Thyroid gland (tissue), 4 donors: ENCODE results near the gene HS6ST3.

Source experiments
- POLR2A ChIP-seq, 2 donors: fragments of 450-650 bp; IDR thresholded peaks; one replicate each; pipeline ENCODE4 v1.6.1; 2017; ENCODE audit warnings: antibody characterized with exemption in 2 of 2, mild to moderate bottlenecking in 2 of 2, moderate library complexity in 1 of 2
- TF ChIP-seq, protein P1 (sequence below), 6 experiments: fragments of 200-600 bp in 3 of 6; fragments of 450-650 bp in 3 of 6; sonication (generic) in 3 of 6; IDR thresholded peaks; one replicate each; pipeline ENCODE4 v1.5.1; 2016 to 2019; ENCODE audit warnings: antibody characterized with exemption in 6 of 6, mild to moderate bottlenecking in 2 of 6, inconsistent platforms in 1 of 6, moderate library complexity in 1 of 6

DNA sequence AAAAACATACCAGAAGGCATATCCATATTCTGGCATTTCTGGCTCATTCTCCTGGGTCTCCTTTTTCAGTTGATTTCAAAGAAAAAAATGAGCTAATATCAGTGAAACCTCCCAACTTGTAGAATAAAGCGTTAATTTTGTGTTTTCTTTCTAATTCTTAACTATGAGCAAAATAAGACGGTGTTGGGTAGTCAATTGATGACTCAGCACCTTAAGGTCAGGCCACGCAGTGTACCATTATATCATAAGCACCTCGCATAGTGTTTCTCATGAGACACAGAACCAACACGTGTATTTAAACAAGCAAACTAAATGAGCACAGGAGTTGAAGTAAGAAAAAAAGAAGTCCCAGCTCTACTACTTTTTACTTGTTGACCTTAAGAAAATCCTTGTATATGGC is 729.5 kb downstream of the HS6ST3 start:
- TF ChIP-seq, protein P1, sequence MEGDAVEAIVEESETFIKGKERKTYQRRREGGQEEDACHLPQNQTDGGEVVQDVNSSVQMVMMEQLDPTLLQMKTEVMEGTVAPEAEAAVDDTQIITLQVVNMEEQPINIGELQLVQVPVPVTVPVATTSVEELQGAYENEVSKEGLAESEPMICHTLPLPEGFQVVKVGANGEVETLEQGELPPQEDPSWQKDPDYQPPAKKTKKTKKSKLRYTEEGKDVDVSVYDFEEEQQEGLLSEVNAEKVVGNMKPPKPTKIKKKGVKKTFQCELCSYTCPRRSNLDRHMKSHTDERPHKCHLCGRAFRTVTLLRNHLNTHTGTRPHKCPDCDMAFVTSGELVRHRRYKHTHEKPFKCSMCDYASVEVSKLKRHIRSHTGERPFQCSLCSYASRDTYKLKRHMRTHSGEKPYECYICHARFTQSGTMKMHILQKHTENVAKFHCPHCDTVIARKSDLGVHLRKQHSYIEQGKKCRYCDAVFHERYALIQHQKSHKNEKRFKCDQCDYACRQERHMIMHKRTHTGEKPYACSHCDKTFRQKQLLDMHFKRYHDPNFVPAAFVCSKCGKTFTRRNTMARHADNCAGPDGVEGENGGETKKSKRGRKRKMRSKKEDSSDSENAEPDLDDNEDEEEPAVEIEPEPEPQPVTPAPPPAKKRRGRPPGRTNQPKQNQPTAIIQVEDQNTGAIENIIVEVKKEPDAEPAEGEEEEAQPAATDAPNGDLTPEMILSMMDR (IDR thresholded peaks at IDR 0.05), result no peak
- no peak for TF ChIP-seq POLR2A (IDR thresholded peaks at IDR 0.05)
